ENCODE data around the gene WDR33.
A peak's percentile ranks its signal among the peaks of the same experiment; 100 is the strongest.
"Not testable (repeated sequence)": the region's sequence is repeated elsewhere in the genome, so short reads cannot be mapped to it uniquely, and the experiment has no call there.

WDR33 gene

GRCh38 chr2:127810619-127811396 is at the start of gene WDR33:
Gene WDR33 (minus strand): TSS chr2:127811171. CDS start chr2:127770981, 40,190 bp downstream.
- peak; percentile 89 for DNase-seq
- in situ Hi-C loops (cut with HindIII; ENCODE audit: low pct_ligation_motif_present, low pct_unique_long_range_greater_than_20kb, low sequenced_read_pairs): no loop called here

- DNase-seq: no peak
- in situ Hi-C loops (cut with HindIII; ENCODE audit: low pct_ligation_motif_present, low pct_unique_long_range_greater_than_20kb, low sequenced_read_pairs): no loop called here
These were observed 49.2 kb upstream of the WDR33 start for GRCh38 chr2:127860130-127860529.

GRCh38 chr2:127859712-127860085 is 48.7 kb upstream of the WDR33 start:
- DNase-seq: no peak
- in situ Hi-C loops (cut with HindIII; ENCODE audit: low pct_ligation_motif_present, low pct_unique_long_range_greater_than_20kb, low sequenced_read_pairs): no loop called here

- in situ Hi-C loops (cut with HindIII; ENCODE audit: low pct_ligation_motif_present, low pct_unique_long_range_greater_than_20kb, low sequenced_read_pairs): no loop called here
- peak; percentile 19 for DNase-seq
These were observed 46.4 kb upstream of the WDR33 start for GRCh38 chr2:127857265-127857808.

GRCh38 chr2:127853671-127854070 is 42.7 kb upstream of the WDR33 start:
- in situ Hi-C loops (cut with HindIII; ENCODE audit: low pct_ligation_motif_present, low pct_unique_long_range_greater_than_20kb, low sequenced_read_pairs): no loop called here
- DNase-seq: no peak

- in situ Hi-C loops (cut with HindIII; ENCODE audit: low pct_ligation_motif_present, low pct_unique_long_range_greater_than_20kb, low sequenced_read_pairs): no loop called here
- DNase-seq: no peak
These were observed 41.4 kb upstream of the WDR33 start for GRCh38 chr2:127852388-127852787.

GRCh38 chr2:127847931-127848330 is 37.0 kb upstream of the WDR33 start:
- no peak for DNase-seq
- in situ Hi-C loops (cut with HindIII; ENCODE audit: low pct_ligation_motif_present, low pct_unique_long_range_greater_than_20kb, low sequenced_read_pairs): no loop called here

GRCh38 chr2:127844973-127845372 is 34.0 kb upstream of the WDR33 start:
- no peak for DNase-seq
- in situ Hi-C loops (cut with HindIII; ENCODE audit: low pct_ligation_motif_present, low pct_unique_long_range_greater_than_20kb, low sequenced_read_pairs): no loop called here

GRCh38 chr2:127843677-127844076 is 32.7 kb upstream of the WDR33 start:
- no peak for DNase-seq
- in situ Hi-C loops (cut with HindIII; ENCODE audit: low pct_ligation_motif_present, low pct_unique_long_range_greater_than_20kb, low sequenced_read_pairs): no loop called here

- in situ Hi-C loops (cut with HindIII; ENCODE audit: low pct_ligation_motif_present, low pct_unique_long_range_greater_than_20kb, low sequenced_read_pairs): no loop called here
These were observed 30.7 kb upstream of the WDR33 start for GRCh38 chr2:127841466-127842178.

GRCh38 chr2:127840893-127841292 is 29.9 kb upstream of the WDR33 start:
- in situ Hi-C loops (cut with HindIII; ENCODE audit: low pct_ligation_motif_present, low pct_unique_long_range_greater_than_20kb, low sequenced_read_pairs): no loop called here
- no peak for DNase-seq

More at GRCh38 chr2:127841466-127842178, 30.7 kb upstream of the WDR33 start:
- DNase-seq: no peak

- no peak for DNase-seq
- in situ Hi-C loops (cut with HindIII; ENCODE audit: low pct_ligation_motif_present, low pct_unique_long_range_greater_than_20kb, low sequenced_read_pairs): no loop called here
These were observed 24.0 kb upstream of the WDR33 start for GRCh38 chr2:127834951-127835350.

- no peak for DNase-seq
- in situ Hi-C loops (cut with HindIII; ENCODE audit: low pct_ligation_motif_present, low pct_unique_long_range_greater_than_20kb, low sequenced_read_pairs): no loop called here
These were observed 18.9 kb upstream of the WDR33 start for GRCh38 chr2:127829845-127830246.

GRCh38 chr2:127826708-127827107 is 15.7 kb upstream of the WDR33 start:
- DNase-seq; in situ Hi-C loops (cut with HindIII; ENCODE audit: low pct_ligation_motif_present, low pct_unique_long_range_greater_than_20kb, low sequenced_read_pairs): not testable (repeated sequence)

GRCh38 chr2:127826047-127826446 is 15.1 kb upstream of the WDR33 start:
- no peak for DNase-seq
- in situ Hi-C loops (cut with HindIII; ENCODE audit: low pct_ligation_motif_present, low pct_unique_long_range_greater_than_20kb, low sequenced_read_pairs): no loop called here

GRCh38 chr2:127820080-127820668 is 9.2 kb upstream of the WDR33 start:
- in situ Hi-C loops (cut with HindIII; ENCODE audit: low pct_ligation_motif_present, low pct_unique_long_range_greater_than_20kb, low sequenced_read_pairs): no loop called here
- peak; percentile 13 for DNase-seq

- in situ Hi-C loops (cut with HindIII; ENCODE audit: low pct_ligation_motif_present, low pct_unique_long_range_greater_than_20kb, low sequenced_read_pairs): no loop called here
- DNase-seq: no peak
These were observed 7.9 kb upstream of the WDR33 start for GRCh38 chr2:127818794-127819425.

GRCh38 chr2:127818241-127818640 is 7.3 kb upstream of the WDR33 start:
- in situ Hi-C loops (cut with HindIII; ENCODE audit: low pct_ligation_motif_present, low pct_unique_long_range_greater_than_20kb, low sequenced_read_pairs): no loop called here
- no peak for DNase-seq

- DNase-seq: no peak
- in situ Hi-C loops (cut with HindIII; ENCODE audit: low pct_ligation_motif_present, low pct_unique_long_range_greater_than_20kb, low sequenced_read_pairs): no loop called here
These were observed 3.7 kb upstream of the WDR33 start for GRCh38 chr2:127814677-127815076.

All from ACHN (cell line).